Testis (tissue), 2 donors: ENCODE data around the gene NRG4.
"Not testable (repeated sequence)": the region's sequence is repeated elsewhere in the genome, so short reads cannot be mapped to it uniquely, and the experiment has no call there.

Source experiments
- CTCF ChIP-seq, 3 experiments: fragments of 450-650 bp in 2 of 3; fragments of 200-600 bp in 1 of 3; sonication (generic) in 1 of 3; IDR thresholded peaks; one replicate each; pipeline ENCODE4 v1.5.1; 2016 to 2019; ENCODE audit warnings: antibody characterized with exemption in 3 of 3, mild to moderate bottlenecking in 2 of 3, moderate library complexity in 1 of 3
- POLR2A ChIP-seq: fragments of 450-650 bp; IDR thresholded peaks from one replicate; pipeline ENCODE4 v1.6.1; 2017; ENCODE audit warnings: antibody characterized with exemption, mild to moderate bottlenecking, moderate library complexity

GRCh38 chr15:75910355-75910754, 101.9 kb downstream of the NRG4 start:
- TF ChIP-seq CTCF (IDR thresholded peaks at IDR 0.05); POLR2A: not testable (repeated sequence)
